Common myeloid progenitor, CD34-positive (primary cell): ENCODE measurements around the gene ATP8B3.

Source experiments
- CTCF ChIA-PET: fragments of 350-600 bp; sonication (Branson Sonifier 250); formaldehyde crosslinking; loops from one replicate; lab custom pipeline; 2021; ENCODE audit warnings: antibody characterized with exemption; lab: Charles Lee
- POLR2A ChIA-PET: fragments of 350-600 bp; sonication (Branson Sonifier 250); formaldehyde crosslinking; loops from one replicate; lab custom pipeline; 2021; ENCODE audit warnings: antibody characterized with exemption; lab: Charles Lee
- DNase-seq, 3 donors: peaks; one replicate each; pipeline versions ENCODE4 v3.0.0 to v3.0.0-alpha.2; 2013
- H3K27ac ChIP-seq, 2 experiments: 1 replicate in 1 of 2; 2 replicates in 1 of 2; pipeline ENCODE4 v1.7.0; 2013; ENCODE audit warnings: inconsistent platforms in 2 of 2, low read length in 2 of 2, mild to moderate bottlenecking in 2 of 2, low read depth in 1 of 2, moderate library complexity in 1 of 2; ENCODE audit not compliant: severe bottlenecking in 2 of 2, insufficient read depth in 1 of 2, poor library complexity in 1 of 2
- H3K27me3 ChIP-seq, 5 experiments: replicated peaks in 2 of 5; 1 replicate in 3 of 5; 2 replicates in 2 of 5; pipeline versions ENCODE4 v1.6.1 to v1.7.0; 2013; ENCODE audit warnings: low read length in 4 of 5, mild to moderate bottlenecking in 2 of 5, moderate library complexity in 2 of 5, inconsistent platforms in 1 of 5; ENCODE audit not compliant: insufficient read depth in 5 of 5, control insufficient read depth in 4 of 5
- H3K36me3 ChIP-seq, 4 experiments: 1 replicate in 2 of 4; 2 replicates in 2 of 4; pipeline versions ENCODE4 v1.6.1 to v1.7.0; 2013; ENCODE audit warnings: low read length in 3 of 4, control low read depth in 1 of 4, mild to moderate bottlenecking in 1 of 4; ENCODE audit not compliant: control insufficient read depth in 4 of 4, insufficient read depth in 4 of 4
- H3K4me1 ChIP-seq, 4 experiments: 1 replicate in 3 of 4; 2 replicates in 1 of 4; pipeline versions ENCODE4 v1.6.1 to v1.7.1; 2013; ENCODE audit warnings: low read length in 3 of 4, mild to moderate bottlenecking in 3 of 4, control low read depth in 1 of 4, inconsistent platforms in 1 of 4, moderate library complexity in 1 of 4; ENCODE audit not compliant: control insufficient read depth in 4 of 4, insufficient read depth in 4 of 4; ENCODE audit errors: control extremely low read depth in 1 of 4
- H3K4me3 ChIP-seq, 7 experiments: 1 replicate in 4 of 7; 2 replicates in 3 of 7; pipeline versions ENCODE4 v1.5.1 to v1.7.0; 2013; ENCODE audit warnings: mild to moderate bottlenecking in 7 of 7, low read length in 6 of 7, moderate library complexity in 6 of 7, inconsistent platforms in 2 of 7, low read depth in 2 of 7, control low read depth in 1 of 7; ENCODE audit not compliant: insufficient read depth in 4 of 7, control insufficient read depth in 1 of 7; ENCODE audit errors: extremely low read depth in 1 of 7
- H3K9me3 ChIP-seq, 5 experiments: 1 replicate in 4 of 5; 2 replicates in 1 of 5; pipeline versions ENCODE4 v1.6.1 to v1.7.1; 2013; ENCODE audit warnings: low read length in 4 of 5, mild to moderate bottlenecking in 2 of 5, inconsistent platforms in 1 of 5, low read depth in 1 of 5, moderate library complexity in 1 of 5; ENCODE audit not compliant: control insufficient read depth in 4 of 5, insufficient read depth in 2 of 5; ENCODE audit errors: control extremely low read depth in 1 of 5
- WGBS: methylation state at CpG from one replicate; pipeline ENCODE4 v1.1.5; 2013; ENCODE audit not compliant: insufficient coverage; 5-methylcytosine and 5-hydroxymethylcytosine counted together

The ATP8B3 gene

DNA sequence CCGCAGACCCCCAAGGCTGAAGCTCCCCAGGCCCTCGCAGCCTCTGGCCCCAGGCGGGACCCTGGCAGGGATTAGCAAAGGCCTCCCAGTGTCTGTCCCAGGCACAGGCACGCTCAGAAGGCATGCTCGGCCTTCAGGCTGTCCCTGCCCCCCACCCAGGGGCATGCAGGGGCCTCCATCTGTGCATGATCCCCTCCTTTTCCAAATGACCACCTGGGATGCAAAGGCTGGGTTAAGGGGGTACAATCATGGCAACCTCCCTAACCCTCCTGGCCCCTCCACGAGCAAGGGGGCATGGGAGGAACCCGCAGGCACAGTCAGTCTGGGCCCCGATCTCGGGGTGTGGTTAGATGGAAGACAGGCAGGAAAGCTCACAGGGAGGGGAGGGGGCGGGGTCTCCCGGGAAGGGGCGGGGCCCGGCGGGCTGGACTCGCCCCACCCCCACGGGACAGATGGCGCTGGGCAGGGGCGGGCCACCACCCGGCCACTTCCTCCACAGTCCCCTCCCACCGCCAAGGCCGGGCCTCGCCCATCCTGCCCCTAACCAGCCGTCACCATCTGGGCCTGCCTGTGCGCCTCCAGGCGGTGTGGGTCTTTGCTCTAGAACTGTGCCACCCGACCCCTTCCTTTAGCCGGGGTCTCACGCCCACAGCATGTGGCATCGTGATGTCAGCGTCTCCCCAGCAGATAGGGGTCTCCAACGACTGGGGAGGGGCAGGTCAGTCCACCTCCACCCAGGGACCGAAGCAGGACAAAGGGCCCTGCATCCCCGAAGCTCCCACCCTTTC is 43.2 kb upstream of the ATP8B3 start:
- Histone ChIP-seq H3K27ac (peak overlapping the region; percentile 50 to 88), H3K27me3 (no peaks in the 10 kb centered on the region), H3K4me3 (peak overlapping the region; percentile 38 to 89 (median 81)), H3K4me1 (peaks cover 0 to 94% (median 89%) of the 10 kb centered on the region in 4 experiments), H3K9me3 (no peaks in the 10 kb centered on the region), H3K36me3 (peaks cover 0 to 17% (median 0%) of the 10 kb centered on the region in 4 experiments)
- ChIA-PET POLR2A (no interaction called here), CTCF (interaction anchor here (1.0 to 1.5 kb wide), 3 partner anchors 10 to 20 kb away, joined by 3 read pairs; no protein-coding TSS in a partner anchor)
- peak; percentile 85 to 94 (median 93) for DNase-seq
- WGBS = 9% methylated on average over 21 of the region's 33 CpGs

DNA sequence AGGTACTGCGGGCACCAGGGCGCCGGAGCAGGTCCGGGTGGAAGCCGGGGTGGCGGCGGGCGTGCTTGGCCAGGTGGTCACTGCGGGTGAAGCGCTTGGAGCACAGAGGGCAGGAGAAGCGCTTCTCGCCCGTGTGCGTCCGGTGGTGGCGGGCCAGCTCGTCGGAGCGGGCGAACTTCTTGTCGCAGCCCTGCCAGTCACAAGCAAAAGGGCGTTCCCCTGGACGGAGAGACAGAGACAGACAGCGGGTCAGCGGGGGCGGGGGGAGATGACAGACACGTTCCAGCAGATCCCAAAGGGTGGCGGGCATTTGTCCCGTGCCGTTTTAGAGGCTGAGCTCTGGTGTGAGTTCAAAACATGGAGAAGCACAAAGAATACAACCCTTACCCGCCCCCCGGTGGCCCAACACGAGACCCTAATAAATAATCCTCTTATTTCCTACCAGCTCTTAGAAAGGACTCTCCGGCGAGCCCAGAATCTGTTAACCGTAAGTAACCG is 42.5 kb upstream of the ATP8B3 start:
- Histone ChIP-seq H3K9me3 (no peaks in the 10 kb centered on the region), H3K4me3 (peak overlapping the region in 4 of 7 experiments; percentile 81 to 89 (median 88)), H3K27me3 (no peaks in the 10 kb centered on the region), H3K27ac (peak overlapping the region in 1 of 2 experiments; percentile 75), H3K36me3 (peaks cover 0 to 20% (median 0%) of the 10 kb centered on the region in 4 experiments), H3K4me1 (peaks cover 0 to 94% (median 87%) of the 10 kb centered on the region in 4 experiments)
- CTCF ChIA-PET = interaction anchor here (1.5 kb wide), 1 partner anchor 10 kb away, joined by 3 read pairs; no protein-coding TSS in a partner anchor
- POLR2A ChIA-PET = no interaction called here
- DNase-seq = peak in 1 of 3 donors; percentile 28
- 90% methylated on average over 34 of the region's 37 CpGs for WGBS

GRCh38 chr19:1854039-1854541 is 42.0 kb upstream of the ATP8B3 start:
- H3K27ac ChIP-seq = peak overlapping the region in 1 of 2 experiments; percentile 79

GRCh38 chr19:1853295-1854038 is 41.4 kb upstream of the ATP8B3 start:
- POLR2A ChIA-PET = no interaction called here
- H3K27ac ChIP-seq = peak overlapping the region; percentile 54 to 79
- H3K4me3 ChIP-seq = peak overlapping the region in 4 of 7 experiments; percentile 15 to 68 (median 30)
- peak; percentile 80 to 88 (median 86) for DNase-seq
- WGBS = 25% methylated on average over 16 of the region's 27 CpGs
- CTCF ChIA-PET = interaction anchor here (0.9 to 5.7 kb wide), 2 partner anchors 14 to 44 kb away, joined by 3 to 50 read pairs; no protein-coding TSS in a partner anchor
- H3K36me3 ChIP-seq = peaks cover 0 to 20% (median 0%) of the 10 kb centered on the region in 4 experiments
- H3K27me3 ChIP-seq = no peaks in the 10 kb centered on the region
- no peaks in the 10 kb centered on the region for H3K9me3 ChIP-seq
- peaks cover 0 to 89% (median 82%) of the 10 kb centered on the region in 4 experiments for H3K4me1 ChIP-seq

More at GRCh38 chr19:1854039-1854541, 42.0 kb upstream of the ATP8B3 start:
- H3K4me1 ChIP-seq = peaks cover 0 to 90% (median 85%) of the 10 kb centered on the region in 4 experiments
- H3K27me3 ChIP-seq = no peaks in the 10 kb centered on the region
- no peaks in the 10 kb centered on the region for H3K9me3 ChIP-seq
- 87% methylated on average over 11 of the region's 16 CpGs for WGBS
- POLR2A ChIA-PET = no interaction called here
- DNase-seq = no peak
- CTCF ChIA-PET = interaction anchor here (1.5 to 5.7 kb wide), 2 partner anchors 11 to 15 kb away, joined by 3 to 50 read pairs; no protein-coding TSS in a partner anchor
- H3K36me3 ChIP-seq = peaks cover 0 to 20% (median 0%) of the 10 kb centered on the region in 4 experiments
- H3K4me3 ChIP-seq = no peak overlapping the region

GRCh38 chr19:1852581-1853128 is 40.6 kb upstream of the ATP8B3 start:
- ChIA-PET POLR2A (interaction anchor here (1.1 kb wide), 1 partner anchor 24 kb away, joined by 3 read pairs; no protein-coding TSS in a partner anchor), CTCF (interaction anchor here (0.9 to 5.7 kb wide), 3 partner anchors 13 to 45 kb away, joined by 3 to 50 read pairs (median 5); no protein-coding TSS in a partner anchor)
- Histone ChIP-seq H3K9me3 (no peaks in the 10 kb centered on the region), H3K4me1 (peaks cover 0 to 82% (median 75%) of the 10 kb centered on the region in 4 experiments), H3K27me3 (no peaks in the 10 kb centered on the region), H3K27ac (peak overlapping the region; percentile 40 to 79), H3K4me3 (peak overlapping the region in 6 of 7 experiments; percentile 19 to 75 (median 47)), H3K36me3 (peaks cover 0 to 20% (median 0%) of the 10 kb centered on the region in 4 experiments)
- 51% methylated on average over 4 of the region's 9 CpGs for WGBS
- no peak for DNase-seq
